NB4 (cell line): ENCODE results near the gene SIGLEC11.

Experiments
- DNase-seq: peaks from one replicate; pipeline ENCODE4 v3.0.0; 2010; ENCODE audit warnings: low read depth
- H3K4me3 ChIP-seq: one replicate; pipeline ENCODE4 v1.5.1; 2011; ENCODE audit warnings: mild to moderate bottlenecking, low read depth, low read length, moderate library complexity
- MYC ChIP-seq: IDR thresholded peaks from 2 replicates; pipeline ENCODE4 v1.6.1; 2011; ENCODE audit warnings: low read depth, low read length
- POLR2A ChIP-seq: IDR thresholded peaks from 2 replicates; pipeline ENCODE4 v1.6.1; 2011; ENCODE audit warnings: mild to moderate bottlenecking; ENCODE audit not compliant: insufficient read length; ENCODE audit errors: extremely low read depth
- TF ChIP-seq, protein P1 (sequence below): IDR thresholded peaks from 2 replicates; pipeline ENCODE4 v1.6.1; 2011; ENCODE audit warnings: low read depth, low read length
- TF ChIP-seq, protein P2 (sequence below): IDR thresholded peaks from one replicate; pipeline ENCODE4 v1.5.1; 2012; ENCODE audit warnings: low read depth, low read length

SIGLEC11 gene

DNA sequence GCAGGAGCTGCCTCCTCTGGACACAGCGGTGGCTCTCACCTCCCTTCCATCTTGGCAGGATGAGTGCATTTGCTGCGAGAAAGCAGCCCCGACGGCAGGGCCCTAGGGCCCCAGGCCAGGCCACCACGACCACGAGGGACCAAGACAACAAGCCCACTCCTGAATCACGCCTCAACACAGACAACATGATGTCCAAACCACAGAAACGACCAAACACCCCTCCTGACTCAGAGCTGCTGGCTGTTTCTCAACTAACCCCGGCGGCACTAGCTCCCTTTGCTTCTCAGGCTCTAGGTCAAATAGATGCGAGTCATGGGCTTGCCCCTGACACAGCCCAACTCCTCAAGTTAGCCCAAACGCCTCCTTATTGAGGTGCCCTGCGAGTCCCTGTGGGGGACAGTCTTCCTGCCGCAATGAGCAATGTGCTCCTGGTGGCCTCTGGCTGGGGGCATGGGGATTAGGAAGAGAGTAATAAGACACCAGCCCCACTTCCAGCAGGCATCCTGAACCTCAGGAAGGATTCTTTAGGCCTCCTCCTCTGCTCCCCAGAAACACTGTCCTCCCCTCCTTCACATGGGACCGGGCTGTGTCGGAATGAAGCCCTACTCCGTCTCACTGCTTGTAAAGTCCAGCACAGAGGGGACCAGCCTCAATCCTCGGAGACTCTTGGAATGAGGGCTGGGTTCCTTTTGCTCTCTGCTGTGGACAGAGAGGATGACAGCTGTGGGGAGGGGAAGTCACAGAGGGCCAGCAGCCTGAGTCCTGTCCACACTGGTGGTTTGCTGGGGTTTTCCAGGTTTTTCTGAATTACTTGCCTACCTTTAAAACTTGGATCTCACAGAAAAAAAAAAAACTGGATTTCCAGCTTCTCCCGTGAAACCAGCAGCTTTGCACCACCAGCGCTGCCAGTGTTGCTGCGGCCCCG is 38.8 kb downstream of the SIGLEC11 start:
- H3K4me3 ChIP-seq = no peak overlapping the region
- DNase-seq = peak; percentile 72
- peak; percentile 10 for TF ChIP-seq POLR2A
- TF ChIP-seq MYC = no peak

DNA sequence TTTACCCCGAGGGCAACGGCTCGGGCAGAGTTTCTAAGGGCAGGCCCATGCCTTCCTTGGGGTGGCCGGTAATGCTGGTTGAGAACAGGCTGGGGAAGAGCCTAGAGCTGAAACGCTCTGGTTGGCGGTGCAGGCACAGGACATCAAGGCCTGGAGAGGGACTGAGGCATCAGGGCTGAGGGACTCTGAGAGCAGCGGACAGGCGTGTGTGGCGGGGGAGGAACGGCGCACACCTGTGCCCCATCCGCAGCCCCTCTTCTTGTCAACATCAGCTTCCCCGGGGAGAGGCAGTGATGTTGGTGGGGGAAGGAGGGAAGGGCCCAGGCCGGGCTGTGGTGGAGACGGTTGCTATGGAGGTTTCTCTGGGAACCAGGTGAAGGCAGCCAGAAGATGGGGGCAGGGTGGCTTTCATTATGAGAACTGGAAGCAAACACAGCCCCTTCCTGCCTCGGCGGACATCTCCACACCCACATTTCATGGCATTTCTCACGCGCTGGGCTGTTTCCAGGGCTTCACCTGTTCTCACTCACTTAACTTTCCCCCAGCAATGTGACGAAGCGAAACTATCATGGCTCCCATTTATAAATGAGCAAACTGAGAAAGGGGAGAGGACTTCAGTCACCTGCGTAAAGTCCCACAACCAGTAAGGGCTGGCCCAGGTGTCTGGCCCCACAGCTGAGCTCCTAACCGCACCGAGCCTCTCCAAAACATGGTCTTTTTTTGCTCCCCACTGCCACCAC is 40.2 kb downstream of the SIGLEC11 start:
- DNase-seq = no peak
- H3K4me3 ChIP-seq = no peak overlapping the region
- TF ChIP-seq POLR2A (no peak), MYC (no peak)
- TF ChIP-seq, protein P1, sequence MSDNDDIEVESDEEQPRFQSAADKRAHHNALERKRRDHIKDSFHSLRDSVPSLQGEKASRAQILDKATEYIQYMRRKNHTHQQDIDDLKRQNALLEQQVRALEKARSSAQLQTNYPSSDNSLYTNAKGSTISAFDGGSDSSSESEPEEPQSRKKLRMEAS = no peak
- TF ChIP-seq, protein P2, sequence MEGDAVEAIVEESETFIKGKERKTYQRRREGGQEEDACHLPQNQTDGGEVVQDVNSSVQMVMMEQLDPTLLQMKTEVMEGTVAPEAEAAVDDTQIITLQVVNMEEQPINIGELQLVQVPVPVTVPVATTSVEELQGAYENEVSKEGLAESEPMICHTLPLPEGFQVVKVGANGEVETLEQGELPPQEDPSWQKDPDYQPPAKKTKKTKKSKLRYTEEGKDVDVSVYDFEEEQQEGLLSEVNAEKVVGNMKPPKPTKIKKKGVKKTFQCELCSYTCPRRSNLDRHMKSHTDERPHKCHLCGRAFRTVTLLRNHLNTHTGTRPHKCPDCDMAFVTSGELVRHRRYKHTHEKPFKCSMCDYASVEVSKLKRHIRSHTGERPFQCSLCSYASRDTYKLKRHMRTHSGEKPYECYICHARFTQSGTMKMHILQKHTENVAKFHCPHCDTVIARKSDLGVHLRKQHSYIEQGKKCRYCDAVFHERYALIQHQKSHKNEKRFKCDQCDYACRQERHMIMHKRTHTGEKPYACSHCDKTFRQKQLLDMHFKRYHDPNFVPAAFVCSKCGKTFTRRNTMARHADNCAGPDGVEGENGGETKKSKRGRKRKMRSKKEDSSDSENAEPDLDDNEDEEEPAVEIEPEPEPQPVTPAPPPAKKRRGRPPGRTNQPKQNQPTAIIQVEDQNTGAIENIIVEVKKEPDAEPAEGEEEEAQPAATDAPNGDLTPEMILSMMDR = no peak

DNA sequence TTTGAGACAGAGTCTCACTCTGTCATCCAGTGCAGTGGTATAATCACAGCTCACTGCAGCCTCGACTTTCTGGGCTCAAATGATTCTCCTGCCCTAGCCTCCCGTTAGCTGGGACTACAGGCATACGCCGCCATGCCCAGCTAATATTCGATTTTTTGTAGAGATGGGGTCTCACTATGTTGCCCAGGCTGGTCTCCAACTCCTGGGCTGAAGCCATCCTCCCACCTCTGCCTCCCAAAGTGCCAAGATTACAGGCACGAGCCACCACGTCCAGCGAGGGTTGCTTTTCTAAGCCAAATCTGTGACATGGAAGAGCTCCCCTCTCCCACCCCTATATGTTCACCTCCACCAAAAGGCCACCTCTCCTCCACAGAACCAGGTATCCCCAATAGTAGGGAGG is 42.9 kb downstream of the SIGLEC11 start:
- TF ChIP-seq, protein P2 = no peak
- no peak for TF ChIP-seq MYC
- TF ChIP-seq, protein P1 = no peak
- no peak for TF ChIP-seq POLR2A
- no peak for DNase-seq
- no peak overlapping the region for H3K4me3 ChIP-seq

DNA sequence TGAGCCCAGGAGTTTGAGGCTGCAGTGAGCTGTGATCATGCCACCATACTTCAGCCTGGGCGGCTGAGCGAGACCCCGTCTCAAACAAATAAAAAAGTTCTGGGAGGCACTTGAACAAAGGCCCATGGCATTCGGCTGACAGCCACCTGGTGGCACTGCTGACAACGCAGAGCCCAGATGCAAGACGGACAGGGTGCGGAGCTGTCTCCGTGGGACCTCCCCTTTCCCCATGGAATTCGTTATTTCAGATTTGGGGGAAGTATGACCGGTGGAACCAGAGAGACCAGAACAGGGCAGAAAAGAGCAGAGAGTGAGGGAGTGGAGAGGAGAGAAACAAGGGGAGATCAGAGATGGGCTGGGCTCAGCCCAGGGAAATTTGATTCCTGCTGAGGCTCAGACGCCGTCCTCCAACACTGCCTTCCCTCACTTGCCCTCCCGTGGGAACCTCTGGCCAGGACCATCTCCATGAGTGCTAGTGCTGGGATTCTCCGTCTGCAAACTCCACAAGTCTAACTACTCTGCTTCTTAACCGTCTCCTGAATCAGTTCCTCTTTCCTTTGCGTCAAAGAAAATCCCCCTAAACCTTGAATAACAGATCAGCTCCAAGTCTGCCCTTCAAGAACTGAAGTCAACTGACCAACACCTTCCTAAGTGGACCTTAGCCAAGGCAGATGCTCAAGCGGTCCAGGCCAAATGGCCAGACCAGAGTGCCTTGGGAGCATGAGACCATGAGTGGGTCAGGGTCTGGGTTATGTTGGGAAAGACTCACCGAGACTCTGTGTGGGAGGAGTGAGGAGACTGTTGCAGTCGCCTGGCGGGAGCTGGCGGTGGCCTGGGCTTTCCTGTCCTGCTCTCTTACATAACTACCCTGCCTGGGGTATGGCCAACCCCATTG is 43.9 kb downstream of the SIGLEC11 start:
- H3K4me3 ChIP-seq = no peak overlapping the region
- no peak for TF ChIP-seq POLR2A
- TF ChIP-seq, protein P2 = peak; percentile 20
- DNase-seq = peak; percentile 70

DNA sequence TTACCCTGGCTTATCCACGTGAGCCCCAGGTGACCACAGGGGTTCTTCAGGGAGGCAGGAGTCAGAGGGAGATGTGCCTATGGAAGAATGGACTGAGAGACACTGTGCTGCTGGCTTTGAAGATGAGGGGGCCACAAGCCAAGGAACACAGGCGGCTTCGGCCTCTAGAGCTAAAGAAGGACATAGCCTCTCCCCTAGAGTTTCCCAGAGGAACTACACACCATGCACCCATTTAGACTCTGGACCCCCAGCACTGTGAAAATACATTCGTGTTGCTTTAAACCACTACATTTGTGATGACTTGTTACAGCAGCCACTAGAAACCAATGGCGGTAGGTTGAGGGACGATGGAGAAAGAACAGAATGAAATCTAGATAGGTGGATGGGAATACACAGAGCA is 45.7 kb downstream of the SIGLEC11 start:
- H3K4me3 ChIP-seq = no peak overlapping the region
- DNase-seq = no peak
- TF ChIP-seq, protein P2 = peak; percentile 16
- TF ChIP-seq, protein P1 = no peak
- no peak for TF ChIP-seq POLR2A
- no peak for TF ChIP-seq MYC

DNA sequence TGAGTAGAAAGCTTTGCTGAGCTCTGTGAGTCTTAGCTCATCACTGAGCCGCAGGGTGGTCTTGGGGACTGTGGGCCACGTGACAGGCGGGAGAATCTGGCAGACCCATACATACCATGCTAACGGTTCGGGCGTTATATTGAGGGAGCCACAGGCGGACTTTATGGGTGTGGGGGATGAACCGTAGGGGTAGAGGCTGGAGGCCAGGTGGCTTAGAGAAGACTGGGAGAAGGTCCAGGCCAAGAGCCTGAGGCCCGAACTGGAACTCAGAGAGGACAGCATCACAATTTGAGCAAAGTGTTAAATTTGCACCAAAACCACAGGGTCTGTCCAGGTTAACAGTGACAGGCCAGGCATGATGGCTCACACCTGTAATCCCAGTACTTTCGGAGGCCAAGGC is 47.3 kb downstream of the SIGLEC11 start:
- DNase-seq = no peak
- no peak for TF ChIP-seq MYC

More for the DNA sequence above, 47.3 kb downstream of the SIGLEC11 start:
- H3K4me3 ChIP-seq = no peak overlapping the region
